Endothelial cell of umbilical vein (primary cell): ENCODE measurements around the gene ECI1. TPM values are rescaled to one million over a fixed set of nuclear protein-coding genes. Genes with fewer than 3 reads are reported as not detected.
A peak's percentile ranks its signal among the peaks of the same experiment; 100 is the strongest.

Experiments used
- BruUV-seq: library from RNA; stranded (reverse); fragments of 400-500 nt; replicated peaks from 2 replicates; lab custom pipeline; 2021; lab: Mats Ljungman, UMichigan
- CTCF ChIA-PET: fragments of 300-600, 350-600 bp; sonication (Branson Sonifier 250); formaldehyde crosslinking; loops from one replicate; lab custom pipeline; 2021; ENCODE audit warnings: antibody characterized with exemption, inconsistent platforms; lab: Charles Lee
- POLR2A ChIA-PET: fragments of 300-600, 350-600 bp; sonication (Branson Sonifier 250); formaldehyde crosslinking; loops from one replicate; lab custom pipeline; 2021; ENCODE audit warnings: antibody characterized with exemption, inconsistent platforms; lab: Charles Lee
- DNase-seq: peaks from one replicate; pipeline ENCODE4 v3.0.0-alpha.2; 2011; ENCODE audit warnings: low read depth, low spot score
- FAIRE-seq: peaks from 2 replicates; lab custom pipeline; 2011; peaks lifted over from hg19 to GRCh38; lab: Jason Lieb, UNC
- H2AFZ ChIP-seq: 2 replicates; pipeline ENCODE4 v1.6.0; 2012; ENCODE audit warnings: low read depth, low read length, control low read depth, inconsistent platforms
- H3K27ac ChIP-seq: 2 replicates; pipeline ENCODE4 v1.5.1; 2011; ENCODE audit warnings: low read depth, mild to moderate bottlenecking, control low read depth, low read length, moderate library complexity; ENCODE audit not compliant: insufficient read depth
- H3K27me3 ChIP-seq, 2 experiments: 2 replicates each; pipeline versions ENCODE4 v1.6.0 to v1.6.1; 2011; ENCODE audit warnings: low read length in 2 of 2, mixed read lengths in 1 of 2; ENCODE audit not compliant: control insufficient read depth in 2 of 2, insufficient read depth in 2 of 2
- H3K36me3 ChIP-seq, 2 experiments: 2 replicates in 1 of 2; 3 replicates in 1 of 2; pipeline ENCODE4 v1.5.1; 2011; ENCODE audit warnings: low read length in 2 of 2, mild to moderate bottlenecking in 1 of 2, moderate library complexity in 1 of 2; ENCODE audit not compliant: control insufficient read depth in 2 of 2, insufficient read depth in 2 of 2; ENCODE audit errors: extremely low read depth in 1 of 2
- H3K4me1 ChIP-seq: 3 replicates; pipeline ENCODE4 v1.5.1; 2011; ENCODE audit warnings: mild to moderate bottlenecking, low read length; ENCODE audit not compliant: control insufficient read depth, insufficient read depth; ENCODE audit errors: extremely low read depth
- H3K4me2 ChIP-seq: 2 replicates; pipeline ENCODE4 v1.6.1; 2011; ENCODE audit warnings: low read length, control low read depth, mixed read lengths; ENCODE audit not compliant: insufficient read depth
- H3K4me3 ChIP-seq, 3 experiments: fragments of 200-600 bp in 1 of 3; sonication (generic), shearing (Covaris generic) in 1 of 3; replicated peaks in 1 of 3; 2 replicates each; pipeline ENCODE4 v1.5.1; 2011 to 2016; ENCODE audit warnings: control low read depth in 3 of 3, low read length in 3 of 3, mild to moderate bottlenecking in 2 of 3, inconsistent platforms in 1 of 3, low read depth in 1 of 3, moderate library complexity in 1 of 3; ENCODE audit not compliant: insufficient read depth in 1 of 3
- H3K79me2 ChIP-seq: 2 replicates; pipeline ENCODE4 v1.6.0; 2012; ENCODE audit warnings: low read length, inconsistent platforms; ENCODE audit not compliant: control insufficient read depth, insufficient read depth
- H3K9ac ChIP-seq: replicated peaks from 2 replicates; pipeline ENCODE3; 2011; ENCODE audit warnings: low read length, control low read depth; ENCODE audit not compliant: insufficient read depth; ENCODE audit errors: extremely low read depth
- H3K9me1 ChIP-seq: replicated peaks from 3 replicates; pipeline ENCODE4 v1.6.0; 2011; ENCODE audit warnings: mild to moderate bottlenecking, low read length; ENCODE audit not compliant: control insufficient read depth, insufficient read depth; ENCODE audit errors: extremely low read depth
- H3K9me3 ChIP-seq: replicated peaks from 2 replicates; pipeline ENCODE4 v1.5.1; 2012; ENCODE audit warnings: low read length, inconsistent platforms; ENCODE audit not compliant: control insufficient read depth, insufficient read depth
- H4K20me1 ChIP-seq: replicated peaks from 2 replicates; pipeline ENCODE3; 2011; ENCODE audit warnings: mild to moderate bottlenecking, low read length; ENCODE audit not compliant: control insufficient read depth, insufficient read depth; ENCODE audit errors: extremely low read depth
- EZH2 ChIP-seq: IDR thresholded peaks from 2 replicates; pipeline ENCODE4 v1.6.1; 2012; ENCODE audit warnings: borderline replicate concordance, low read depth, mild to moderate bottlenecking, moderate library complexity, low read length, inconsistent platforms; ENCODE audit not compliant: severe bottlenecking
- FOS ChIP-seq: IDR thresholded peaks from 2 replicates; pipeline ENCODE4 v1.6.1; 2011; ENCODE audit warnings: mild to moderate bottlenecking, low read length, moderate library complexity, borderline replicate concordance; ENCODE audit not compliant: insufficient read depth
- MAX ChIP-seq: IDR thresholded peaks from 2 replicates; pipeline ENCODE4 v1.6.1; 2011; ENCODE audit not compliant: insufficient read depth, insufficient read length
- dilution Hi-C: fragments of 300-500 bp; cut with MboI; formaldehyde crosslinking; loops from one replicate; pipeline ENCODE4 v1.15.0; 2019; ENCODE audit warnings: low sequenced_read_pairs; ENCODE audit not compliant: extremely low pct_ligation_motif_present
- intact Hi-C: fragments of 100-400 bp; cut with micrococcal nuclease; formaldehyde crosslinking; loops from one replicate; pipeline ENCODE4 v1.10.0; 2022
- polyA plus RNA-seq, 4 experiments: library from polyadenylated mRNA; depleted of rRNA in 3 of 4; stranded (reverse) in 3 of 4; unstranded in 1 of 4; fragments of >200 nt; gene quantifications; 2 replicates each; pipeline versions ENCODE4 v1.2.1 to v1.2.3, GENCODE V29; 2011 to 2012; ENCODE audit warnings: missing spikeins in 1 of 4
- total RNA-seq: library from RNA; stranded (reverse); gene quantifications from 2 replicates; pipeline ENCODE4 v1.2.3, GENCODE V29; 2021

ECI1 gene
- total and polyA plus RNA-seq, 2 donors (not counting 3 experiments of a cell fraction or from before 2014, with no cell fraction given), result 43.6 to 48.3 TPM

- peaks cover 5 to 18% of the 10 kb centered on the region in 2 experiments for H3K27me3 ChIP-seq
- no peak overlapping the region for H3K9ac ChIP-seq
- H3K27ac ChIP-seq, result no peak overlapping the region
- H3K4me1 ChIP-seq, result peaks cover 10% of the 10 kb centered on the region
- no peak for TF ChIP-seq MAX
- peak; percentile 91 for TF ChIP-seq EZH2
- FAIRE-seq (no peak), DNase-seq (no peak)
- H3K36me3 ChIP-seq, result peaks cover under 1 to 28% of the 10 kb centered on the region in 2 experiments
- H3K4me2 ChIP-seq, result no peak overlapping the region
- H3K9me3 ChIP-seq, result no peaks in the 10 kb centered on the region
- H3K4me3 ChIP-seq, result no peak overlapping the region
- dilution Hi-C loops (no loop called here), intact Hi-C loops (no loop called here)
- H4K20me1 ChIP-seq, result no peaks in the 10 kb centered on the region
- no peaks in the 10 kb centered on the region for H3K9me1 ChIP-seq
- no peaks in the 10 kb centered on the region for H3K79me2 ChIP-seq
- BruUV-seq, result no TSS peak
- CTCF ChIA-PET, result interaction anchor here (1.2 to 2.4 kb wide), 2 partner anchors 14 to 263 kb away, joined by 6 to 11 read pairs; partner anchors contain the start of gene ECI1
- POLR2A ChIA-PET, result no interaction called here
- no peak overlapping the region for H2AFZ ChIP-seq
Measured at GRCh38 chr16:2237493-2238149, 13.8 kb downstream of the ECI1 start.

- CTCF ChIA-PET, result interaction anchor here (0.9 to 2.4 kb wide), 2 partner anchors 15 to 265 kb away, joined by 3 to 11 read pairs; partner anchors contain the start of gene ECI1
- H3K27ac ChIP-seq, result no peak overlapping the region
- H3K79me2 ChIP-seq, result no peaks in the 10 kb centered on the region
- peaks cover 10% of the 10 kb centered on the region for H3K4me1 ChIP-seq
- TF ChIP-seq EZH2, result peak; percentile 84
- no peak for TF ChIP-seq FOS
- intact Hi-C loops (no loop called here), dilution Hi-C loops (no loop called here)
- no TSS peak for BruUV-seq
- H3K9ac ChIP-seq, result no peak overlapping the region
- DNase-seq (no peak), FAIRE-seq (no peak)
- H3K9me1 ChIP-seq, result no peaks in the 10 kb centered on the region
- H3K27me3 ChIP-seq, result peaks cover 5 to 18% of the 10 kb centered on the region in 2 experiments
- no peaks in the 10 kb centered on the region for H4K20me1 ChIP-seq
- H3K9me3 ChIP-seq, result no peaks in the 10 kb centered on the region
- peak overlapping the region in 1 of 3 experiments; percentile 6 for H3K4me3 ChIP-seq
- POLR2A ChIA-PET, result no interaction called here
- no peak overlapping the region for H2AFZ ChIP-seq
- peaks cover 5 to 28% of the 10 kb centered on the region in 2 experiments for H3K36me3 ChIP-seq
- no peak overlapping the region for H3K4me2 ChIP-seq
Measured at GRCh38 chr16:2237102-2237482, 14.3 kb downstream of the ECI1 start.
